Embryonic facial prominence (tissue), 1 donor: ENCODE data around the gene DOCK3.
"Not testable (repeated sequence)": the region's sequence is repeated elsewhere in the genome, so short reads cannot be mapped to it uniquely, and the experiment has no call there.

Source experiments
- DNase-seq: peaks from one replicate; pipeline ENCODE4 v3.0.0-alpha.2; 2016; ENCODE audit errors: extremely low spot score

DOCK3 gene

GRCh38 chr3:50650018-50650417 lies 24.7 kb upstream of the DOCK3 start:
- no peak for DNase-seq

DNA sequence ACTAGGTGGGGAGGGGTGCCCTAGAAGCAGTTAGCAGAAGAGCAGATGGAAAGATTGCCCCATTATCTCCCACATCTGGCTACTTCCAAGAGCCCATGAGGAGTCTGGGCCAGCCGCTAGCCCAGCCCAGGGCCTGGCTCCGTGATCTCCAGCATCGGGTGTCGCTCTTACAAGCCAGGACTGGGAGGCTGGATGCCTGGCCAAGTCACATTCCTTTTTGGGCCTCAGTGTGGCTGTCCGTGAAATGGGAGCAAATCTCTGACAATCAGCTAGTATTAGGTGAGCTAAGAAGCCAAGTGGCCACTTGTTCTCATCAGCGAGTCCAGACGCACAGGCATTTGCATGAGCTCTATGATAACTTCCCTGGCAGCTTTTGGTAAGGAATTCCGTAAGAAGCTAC lies 23.3 kb upstream of the DOCK3 start:
- DNase-seq, result no peak

- no peak for DNase-seq
Observed at GRCh38 chr3:50651920-50652529, 22.7 kb upstream of the DOCK3 start.

GRCh38 chr3:50652709-50653108 lies 22.0 kb upstream of the DOCK3 start:
- no peak for DNase-seq

DNA sequence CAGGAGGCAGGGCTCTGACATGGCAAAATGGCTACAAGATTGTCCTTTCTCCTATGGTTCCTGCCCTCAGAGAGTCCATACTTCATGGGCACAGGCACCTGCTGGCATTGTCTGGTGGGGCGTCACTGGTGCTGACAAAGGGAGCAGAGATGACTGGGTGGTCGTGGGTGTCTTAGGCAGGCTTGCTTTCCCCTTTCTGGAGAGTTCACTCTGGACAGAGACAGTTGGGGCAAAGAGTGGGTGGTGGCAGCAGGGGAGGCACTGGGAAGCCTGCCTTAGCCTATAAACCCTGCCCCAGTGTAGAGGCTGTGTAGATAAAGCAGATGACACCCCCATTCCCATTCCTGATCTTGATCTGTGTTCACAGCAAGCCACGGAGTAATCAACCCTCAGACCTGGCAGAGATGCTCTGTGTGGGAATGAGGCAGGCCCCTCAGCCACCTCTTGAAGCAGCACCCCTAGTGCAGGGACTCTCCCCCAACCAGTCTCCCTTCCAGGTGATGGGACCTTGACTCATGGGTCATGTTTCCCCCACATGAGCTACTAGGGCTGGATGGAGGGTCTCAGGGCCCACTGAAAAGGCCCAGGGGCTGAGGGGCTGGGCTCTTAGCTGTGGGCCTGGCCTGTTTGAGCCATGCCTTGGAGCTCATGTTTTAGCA lies 20.7 kb upstream of the DOCK3 start:
- no peak for DNase-seq

DNA sequence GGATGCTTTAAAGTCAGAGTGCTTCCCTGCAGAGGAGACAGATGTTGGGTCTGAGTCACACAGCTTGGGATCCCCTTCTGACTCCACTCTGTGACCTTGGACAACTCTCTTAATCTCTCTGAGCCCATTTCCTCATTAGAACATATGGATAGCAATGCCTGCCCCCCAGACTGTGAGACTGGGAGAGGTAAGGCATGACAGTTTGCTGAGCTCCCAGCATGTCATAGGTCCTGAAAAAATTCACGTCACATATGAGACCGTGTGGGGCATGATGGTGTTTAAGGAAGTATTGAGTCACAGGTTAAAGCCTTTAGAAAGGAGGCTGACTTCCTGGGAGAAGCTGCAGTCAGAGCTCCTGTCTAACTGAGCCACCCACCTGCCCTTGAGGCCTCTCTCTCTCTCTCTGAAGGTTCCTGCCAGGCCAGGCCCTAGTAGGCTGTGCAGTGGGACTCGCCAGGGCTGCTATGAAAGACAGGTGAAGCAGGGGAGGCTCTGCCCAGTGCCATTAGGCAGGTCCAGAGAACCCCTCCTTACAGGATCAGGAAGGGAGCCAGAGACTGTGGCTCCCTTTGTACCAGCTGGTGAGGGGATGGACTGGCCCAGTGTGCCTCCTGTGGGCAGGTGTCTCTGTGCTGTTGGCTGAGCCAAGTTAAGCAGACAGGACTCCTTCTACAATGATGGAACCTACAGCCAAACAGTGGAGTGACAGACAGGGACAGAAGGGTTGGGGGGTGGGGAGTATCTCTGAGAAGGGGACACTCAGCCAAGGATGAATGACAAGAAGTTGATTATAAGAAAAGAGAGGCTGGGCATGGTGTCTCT lies 19.5 kb upstream of the DOCK3 start:
- no peak for DNase-seq

- no peak for DNase-seq
Observed at GRCh38 chr3:50656417-50657195, 18.1 kb upstream of the DOCK3 start.

GRCh38 chr3:50657407-50657806 lies 17.3 kb upstream of the DOCK3 start:
- DNase-seq, result no peak

- DNase-seq, result no peak
Observed at GRCh38 chr3:50657816-50658215, 16.9 kb upstream of the DOCK3 start.

GRCh38 chr3:50658416-50658815 lies 16.3 kb upstream of the DOCK3 start:
- no peak for DNase-seq

DNA sequence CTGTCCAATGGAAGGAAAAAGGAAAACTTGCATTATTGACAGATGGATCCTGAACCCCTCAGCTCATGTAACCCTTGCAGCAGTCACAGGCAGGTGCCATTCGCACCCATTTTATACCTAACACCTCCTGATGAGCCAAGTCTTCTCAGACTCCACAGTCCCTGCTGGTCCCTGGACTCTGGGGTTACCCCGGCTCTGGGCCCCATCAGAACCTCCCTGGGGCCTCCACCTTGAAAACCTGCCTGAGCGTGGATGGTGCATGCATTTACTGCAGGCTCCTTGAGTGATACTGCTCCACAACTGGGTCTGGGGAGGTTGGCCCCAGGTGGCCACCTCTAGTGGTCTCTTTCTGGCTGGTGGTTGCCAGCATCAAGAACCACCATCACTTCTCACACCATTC lies 15.9 kb upstream of the DOCK3 start:
- no peak for DNase-seq

GRCh38 chr3:50660386-50660785 lies 14.3 kb upstream of the DOCK3 start:
- no peak for DNase-seq

- DNase-seq, result no peak
Observed at GRCh38 chr3:50661321-50661837, 13.3 kb upstream of the DOCK3 start.

DNA sequence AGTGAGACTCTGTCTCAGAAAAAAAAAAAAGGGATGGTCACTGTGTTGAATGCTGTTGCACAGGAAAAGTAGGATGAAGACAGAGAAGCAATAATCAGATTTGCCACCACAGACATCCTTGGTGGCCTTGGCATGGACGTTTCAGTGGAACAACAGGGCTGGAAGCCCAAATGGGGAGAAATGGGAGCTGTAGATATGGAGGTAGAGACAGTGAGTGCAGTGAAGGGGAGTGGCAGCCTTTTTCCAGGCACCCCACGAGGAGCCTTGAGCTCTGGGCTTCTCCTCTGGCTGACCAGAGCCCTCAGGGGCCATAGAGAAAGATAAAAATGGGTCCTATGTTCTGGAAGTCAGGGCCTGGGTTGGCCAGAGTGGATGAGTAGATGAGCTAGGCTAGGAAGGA lies 12.3 kb upstream of the DOCK3 start:
- DNase-seq, result no peak

GRCh38 chr3:50665081-50665840 lies 9.5 kb upstream of the DOCK3 start:
- DNase-seq, result no peak

DNA sequence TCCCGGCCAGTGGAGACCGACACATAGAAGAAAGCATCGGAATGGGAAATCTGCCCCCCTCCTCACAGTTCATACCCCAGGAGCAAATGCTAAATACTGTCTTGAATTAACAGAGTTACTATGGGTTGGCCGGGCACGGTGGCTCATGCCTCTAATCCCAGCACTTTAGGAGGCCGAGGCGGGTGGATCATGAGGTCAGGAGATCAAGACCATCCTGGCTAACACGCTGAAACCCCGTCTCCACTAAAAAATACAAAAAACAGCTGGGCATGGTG lies 8.9 kb upstream of the DOCK3 start:
- not testable (repeated sequence) for DNase-seq

DNA sequence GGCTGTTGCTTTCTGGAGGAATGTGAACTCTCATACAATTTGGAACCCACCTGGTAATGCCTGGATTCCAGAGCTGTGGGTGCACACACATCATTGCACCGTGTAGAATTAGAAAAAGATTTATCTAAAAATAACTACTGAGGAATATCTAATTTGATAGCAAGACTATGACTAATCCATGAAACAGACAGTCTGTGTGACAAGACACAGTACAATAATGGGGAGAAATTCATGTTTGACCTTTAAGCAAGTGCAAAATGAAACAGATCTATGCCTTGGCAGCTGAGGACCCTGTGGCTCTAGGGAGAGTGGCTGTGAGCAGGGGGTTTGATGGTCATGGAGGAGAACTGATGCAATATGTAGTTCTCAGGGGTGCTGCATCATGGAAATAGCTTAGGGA lies 7.9 kb upstream of the DOCK3 start:
- DNase-seq, result no peak

DNA sequence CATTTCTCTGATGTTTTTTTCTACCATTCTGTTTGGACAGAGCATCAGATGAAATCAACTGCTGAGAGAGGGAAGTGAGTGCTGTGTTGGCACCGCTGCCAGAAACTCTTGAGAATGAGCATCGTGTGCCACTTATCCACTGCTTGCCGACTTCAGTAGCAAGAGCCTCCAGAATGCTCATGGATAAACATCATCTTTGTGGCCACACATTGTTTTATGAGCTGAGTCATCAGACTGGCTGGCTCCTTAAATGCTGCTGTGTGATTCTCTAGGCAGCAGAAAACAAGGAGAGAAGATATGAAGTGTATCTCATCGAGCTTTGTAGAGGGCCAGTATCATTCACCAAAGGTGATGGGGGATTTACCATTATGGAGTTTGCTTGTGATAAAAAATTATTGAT lies 3.4 kb upstream of the DOCK3 start:
- no peak for DNase-seq

- DNase-seq, result no peak
Observed at GRCh38 chr3:50672656-50673055, 2.1 kb upstream of the DOCK3 start.

DNA sequence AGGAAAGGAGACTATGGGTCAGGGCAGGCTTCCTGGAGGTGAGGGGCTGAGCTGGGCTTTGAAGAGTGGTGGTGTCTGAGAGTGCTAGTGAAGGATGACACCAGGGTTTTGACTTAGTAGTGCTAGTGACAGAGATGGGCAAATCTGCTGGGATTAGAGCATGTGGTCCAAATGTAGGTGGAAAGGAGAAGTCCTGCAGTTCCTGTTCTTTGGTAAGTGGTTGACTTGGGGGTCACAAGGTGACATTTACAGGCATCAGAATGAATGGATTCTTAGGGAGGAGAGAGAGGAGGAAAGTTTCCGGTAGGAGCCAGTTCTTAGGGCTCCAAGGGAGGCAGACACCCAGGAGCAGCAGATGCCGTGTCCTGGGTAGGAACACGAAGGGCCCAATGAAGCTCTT lies 796 bp upstream of the DOCK3 start:
- DNase-seq, result no peak

GRCh38 chr3:50675179-50676030 lies 678 bp downstream of the DOCK3 start:
- DNase-seq, result no peak
